Vagina (tissue), 2 donors: ENCODE results near the gene PDZD11.

Experiments
- CTCF ChIP-seq, 3 experiments: fragments of 450-650 bp in 2 of 3; fragments of 200-600 bp in 1 of 3; sonication (generic) in 1 of 3; IDR thresholded peaks; one replicate each; pipeline ENCODE4 v1.5.1; 2017 to 2019; ENCODE audit warnings: antibody characterized with exemption in 3 of 3, mild to moderate bottlenecking in 2 of 3, moderate library complexity in 2 of 3
- POLR2A ChIP-seq, 2 donors: fragments of 450-650 bp; IDR thresholded peaks; one replicate each; pipeline ENCODE4 v1.6.1; 2017; ENCODE audit warnings: antibody characterized with exemption in 2 of 2, mild to moderate bottlenecking in 2 of 2, moderate library complexity in 2 of 2

DNA sequence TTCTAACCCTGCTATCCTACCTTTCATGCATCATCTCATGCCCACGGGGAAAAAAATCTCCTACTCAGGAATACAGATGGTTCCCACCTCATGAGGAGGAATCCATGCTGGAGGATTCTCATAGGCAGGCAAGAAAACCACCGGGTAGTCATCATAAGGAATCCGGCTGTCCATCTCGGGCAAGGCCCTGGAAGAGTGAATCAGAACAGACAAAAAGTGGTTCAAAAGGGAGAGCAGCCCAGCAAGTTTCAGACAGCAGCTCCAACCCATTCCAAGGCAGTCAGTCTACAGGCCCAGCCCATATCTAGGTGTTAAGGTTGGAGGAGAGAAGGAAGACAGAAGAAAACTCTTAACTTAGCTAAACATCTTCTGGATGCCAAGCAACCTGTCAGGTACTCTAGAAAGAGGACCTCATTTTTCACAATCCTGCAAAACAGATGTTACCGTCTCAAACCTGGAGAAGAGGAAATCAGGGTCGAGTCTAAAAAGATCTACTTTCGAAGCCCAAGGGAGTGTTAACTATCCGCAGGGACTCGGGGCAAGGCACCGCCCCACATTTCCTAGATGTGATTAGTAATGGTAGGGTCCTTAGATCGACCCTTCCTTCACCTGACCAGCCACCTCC, 447 bp downstream of the PDZD11 start:
- TF ChIP-seq POLR2A (IDR thresholded peaks at IDR 0.05) (no peak), CTCF (IDR thresholded peaks at IDR 0.05) (no peak)
